H1 (cell line): ENCODE data around the gene NOS3. TPM values are rescaled to one million over a fixed set of nuclear protein-coding genes. Genes with fewer than 3 reads are reported as not detected.

Source experiments
- CEBPB ChIP-seq: IDR thresholded peaks from 2 replicates; pipeline ENCODE4 v1.6.1; 2012; ENCODE audit warnings: low read depth, low read length
- CTBP2 ChIP-seq: IDR thresholded peaks from 2 replicates; pipeline ENCODE4 v1.7.0; 2011; ENCODE audit warnings: borderline replicate concordance, mild to moderate bottlenecking, moderate library complexity, mixed read lengths, low read length; ENCODE audit not compliant: insufficient read depth, insufficient read length
- RFX5 ChIP-seq: IDR thresholded peaks from 2 replicates; pipeline ENCODE4 v1.6.1; 2011; ENCODE audit warnings: low read depth, low read length, improper control_type of control experiment, borderline replicate concordance
- TAF1 ChIP-seq: IDR thresholded peaks from 2 replicates; pipeline ENCODE4 v1.6.1; 2011; ENCODE audit warnings: mild to moderate bottlenecking, low read depth, low read length
- TCF12 ChIP-seq: IDR thresholded peaks from 2 replicates; pipeline ENCODE4 v1.6.1; 2011; ENCODE audit warnings: low read depth, mild to moderate bottlenecking, low read length
- ZNF274 ChIP-seq: IDR thresholded peaks from 2 replicates; pipeline ENCODE4 v1.7.0; 2012; ENCODE audit warnings: low read length, borderline replicate concordance; ENCODE audit errors: extremely low read depth
- polyA plus RNA-seq, 7 experiments: library from polyadenylated mRNA; depleted of rRNA in 3 of 7; stranded (reverse) in 5 of 7; unstranded in 2 of 7; fragments of >200 nt in 5 of 7; fragments of 200-250 nt in 2 of 7; gene quantifications; 1 replicate in 5 of 7; 2 replicates in 1 of 7; 4 replicates in 1 of 7; pipeline versions ENCODE4 v1.2.1 to v1.2.3, GENCODE V29; 2011 to 2013; ENCODE audit warnings: missing spikeins in 2 of 7, mixed read lengths in 2 of 7
- total RNA-seq: library from RNA; stranded (reverse); fragmentation: NEBNext Ultra II Directional; extraction: Animal tissue kit (Norgen Biotek cat#: 25700); gene quantifications from 2 replicates; pipeline ENCODE4 v1.2.1, GENCODE V29; 2021
- TF ChIP-seq, protein P1 (sequence below), 3 experiments: IDR thresholded peaks; 1 replicate in 2 of 3; 2 replicates in 1 of 3; pipeline versions ENCODE4 v1.5.1 to v1.6.1; 2011; ENCODE audit warnings: low read length in 3 of 3, mild to moderate bottlenecking in 3 of 3, inconsistent platforms in 2 of 3, low read depth in 1 of 3, moderate library complexity in 1 of 3; ENCODE audit not compliant: insufficient read depth in 1 of 3; ENCODE audit errors: control extremely low read depth in 1 of 3
- TF ChIP-seq, protein P2 (sequence below): IDR thresholded peaks from 2 replicates; pipeline ENCODE4 v1.6.1; 2012; ENCODE audit warnings: low read length, inconsistent platforms
- TF ChIP-seq, protein P3 (sequence below): IDR thresholded peaks from 2 replicates; pipeline ENCODE4 v1.6.1; 2012; ENCODE audit warnings: inconsistent platforms

Gene NOS3
- total and polyA plus RNA-seq, 2 of the 8 experiments (the other 6 are each of a cell fraction or from before 2014, with no cell fraction given), result 4.4 to 16.2 TPM

DNA sequence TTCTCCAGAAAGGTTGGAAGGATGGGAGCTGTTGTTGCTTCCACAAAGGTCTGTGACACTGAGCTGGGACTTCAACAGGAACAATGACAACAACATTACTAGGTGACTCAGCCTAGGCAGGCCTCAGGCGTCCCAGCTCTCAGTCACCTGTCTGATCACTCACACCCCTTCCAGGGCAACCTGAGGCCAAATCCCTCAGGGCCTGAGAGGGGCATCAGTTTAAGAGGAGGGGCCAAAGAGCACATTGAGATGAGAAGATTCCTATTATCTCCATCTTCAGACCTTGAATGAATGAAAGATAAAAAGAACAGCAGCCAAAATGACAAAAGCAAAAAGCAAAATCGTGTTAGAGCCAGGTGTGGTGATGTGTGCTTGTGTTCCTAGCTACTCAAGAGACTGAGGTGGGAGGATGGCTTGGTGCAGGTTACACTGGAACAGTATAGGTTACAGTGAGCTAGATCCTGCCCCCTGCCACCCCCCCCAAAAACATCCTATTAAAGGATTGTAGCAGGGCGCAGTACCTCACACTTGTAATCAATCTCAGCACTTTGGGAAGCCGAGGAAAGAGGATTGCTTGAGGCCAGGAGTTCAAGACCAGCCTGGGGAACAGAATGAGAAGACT, 33.7 kb downstream of the NOS3 start, which contains the start of gene ATG9B (continued):
- TF ChIP-seq, protein P1, sequence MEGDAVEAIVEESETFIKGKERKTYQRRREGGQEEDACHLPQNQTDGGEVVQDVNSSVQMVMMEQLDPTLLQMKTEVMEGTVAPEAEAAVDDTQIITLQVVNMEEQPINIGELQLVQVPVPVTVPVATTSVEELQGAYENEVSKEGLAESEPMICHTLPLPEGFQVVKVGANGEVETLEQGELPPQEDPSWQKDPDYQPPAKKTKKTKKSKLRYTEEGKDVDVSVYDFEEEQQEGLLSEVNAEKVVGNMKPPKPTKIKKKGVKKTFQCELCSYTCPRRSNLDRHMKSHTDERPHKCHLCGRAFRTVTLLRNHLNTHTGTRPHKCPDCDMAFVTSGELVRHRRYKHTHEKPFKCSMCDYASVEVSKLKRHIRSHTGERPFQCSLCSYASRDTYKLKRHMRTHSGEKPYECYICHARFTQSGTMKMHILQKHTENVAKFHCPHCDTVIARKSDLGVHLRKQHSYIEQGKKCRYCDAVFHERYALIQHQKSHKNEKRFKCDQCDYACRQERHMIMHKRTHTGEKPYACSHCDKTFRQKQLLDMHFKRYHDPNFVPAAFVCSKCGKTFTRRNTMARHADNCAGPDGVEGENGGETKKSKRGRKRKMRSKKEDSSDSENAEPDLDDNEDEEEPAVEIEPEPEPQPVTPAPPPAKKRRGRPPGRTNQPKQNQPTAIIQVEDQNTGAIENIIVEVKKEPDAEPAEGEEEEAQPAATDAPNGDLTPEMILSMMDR (IDR thresholded peaks at IDR 0.05; ENCODE audit: control extremely low read depth in 1 of 3, insufficient read depth in 1 of 3, low read depth in 1 of 3, low read length in 3 of 3), result no peak
- no peak for TF ChIP-seq CEBPB
- no peak for TF ChIP-seq CTBP2
- TF ChIP-seq RFX5, result no peak
- no peak for TF ChIP-seq TCF12
- TF ChIP-seq, protein P2, sequence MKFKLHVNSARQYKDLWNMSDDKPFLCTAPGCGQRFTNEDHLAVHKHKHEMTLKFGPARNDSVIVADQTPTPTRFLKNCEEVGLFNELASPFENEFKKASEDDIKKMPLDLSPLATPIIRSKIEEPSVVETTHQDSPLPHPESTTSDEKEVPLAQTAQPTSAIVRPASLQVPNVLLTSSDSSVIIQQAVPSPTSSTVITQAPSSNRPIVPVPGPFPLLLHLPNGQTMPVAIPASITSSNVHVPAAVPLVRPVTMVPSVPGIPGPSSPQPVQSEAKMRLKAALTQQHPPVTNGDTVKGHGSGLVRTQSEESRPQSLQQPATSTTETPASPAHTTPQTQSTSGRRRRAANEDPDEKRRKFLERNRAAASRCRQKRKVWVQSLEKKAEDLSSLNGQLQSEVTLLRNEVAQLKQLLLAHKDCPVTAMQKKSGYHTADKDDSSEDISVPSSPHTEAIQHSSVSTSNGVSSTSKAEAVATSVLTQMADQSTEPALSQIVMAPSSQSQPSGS, result no peak
- TF ChIP-seq, protein P3, sequence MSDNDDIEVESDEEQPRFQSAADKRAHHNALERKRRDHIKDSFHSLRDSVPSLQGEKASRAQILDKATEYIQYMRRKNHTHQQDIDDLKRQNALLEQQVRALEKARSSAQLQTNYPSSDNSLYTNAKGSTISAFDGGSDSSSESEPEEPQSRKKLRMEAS, result no peak
- no peak for TF ChIP-seq ZNF274
- no peak for TF ChIP-seq TAF1
